B cell (primary cell): ENCODE measurements around the gene POLD1.

Experiments used
- CTCF ChIP-seq: fragments of 200-600 bp; IDR thresholded peaks from one replicate; pipeline ENCODE4 v1.8.0; 2022; ENCODE audit warnings: antibody characterized with exemption, mild to moderate bottlenecking
- EZH2 ChIP-seq: IDR thresholded peaks from 2 replicates; pipeline ENCODE4 v1.6.1; 2012; ENCODE audit warnings: borderline replicate concordance, low read depth, mild to moderate bottlenecking, moderate library complexity, low read length; ENCODE audit not compliant: insufficient read depth, poor library complexity, severe bottlenecking

GRCh38 chr19:50422397-50423278, 38.5 kb downstream of the POLD1 start:
- no peak for TF ChIP-seq CTCF
- no peak for TF ChIP-seq EZH2
